HepG2 (cell line): ENCODE results near the gene RIPOR3. TPM values are rescaled to one million over a fixed set of nuclear protein-coding genes. Genes with fewer than 3 reads are reported as not detected.

Experiments used
- ASH2L ChIP-seq: fragments of 300-600, 200-600 bp; sonication (generic); IDR thresholded peaks from 2 replicates; pipeline ENCODE4 v1.7.0; 2017; ENCODE audit warnings: low read depth, mild to moderate bottlenecking, moderate library complexity, mixed read lengths, low read length; ENCODE audit not compliant: insufficient read length
- ATF7 ChIP-seq, 2 experiments: fragments of 450-650 bp in 1 of 2; sonication (generic) in 1 of 2; formaldehyde crosslinking in 1 of 2; IDR thresholded peaks; 2 replicates each; pipeline versions ENCODE4 v1.4.0 to v1.6.1; 2016 to 2020; ENCODE audit warnings: antibody characterized with exemption in 1 of 2, mild to moderate bottlenecking in 1 of 2, missing genetic modification reagents in 1 of 2
- ATM ChIP-seq: fragments of 450-650 bp; IDR thresholded peaks from 2 replicates; pipeline ENCODE4 v1.7.1; 2017; ENCODE audit warnings: mild to moderate bottlenecking, borderline replicate concordance
- HMG20B ChIP-seq: conservative IDR thresholded peaks from 2 replicates; pipeline ENCODE4 v1.6.1; 2016; ENCODE audit warnings: missing genetic modification reagents, missing compliant biosample characterization
- JUND ChIP-seq: sonication (generic); formaldehyde crosslinking; IDR thresholded peaks from 2 replicates; pipeline ENCODE4 v1.8.0; 2022; ENCODE audit warnings: mild to moderate bottlenecking, missing genetic modification reagents
- KMT2A ChIP-seq: sonication (generic); formaldehyde crosslinking; IDR thresholded peaks from 2 replicates; pipeline ENCODE4 v1.4.0; 2020; ENCODE audit warnings: missing genetic modification reagents
- MBD4 ChIP-seq: IDR thresholded peaks from 2 replicates; pipeline ENCODE4 v1.6.1; 2012; ENCODE audit warnings: low read length, inconsistent platforms, borderline replicate concordance
- MEIS1 ChIP-seq: sonication (generic); formaldehyde crosslinking; IDR thresholded peaks from 2 replicates; pipeline ENCODE4 v1.9.0; 2021; ENCODE audit warnings: mild to moderate bottlenecking, missing genetic modification reagents, moderate library complexity, borderline replicate concordance
- MTA1 ChIP-seq: sonication (generic); formaldehyde crosslinking; IDR thresholded peaks from 2 replicates; pipeline ENCODE4 v1.4.0; 2020; ENCODE audit warnings: missing genetic modification reagents, mild to moderate bottlenecking, borderline replicate concordance
- NFE2L2 ChIP-seq: fragments of 150-350 bp; IDR thresholded peaks from 2 replicates; pipeline ENCODE4 v1.6.1; 2014; ENCODE audit warnings: low read length
- NFKBIZ ChIP-seq: IDR thresholded peaks from 2 replicates; pipeline ENCODE4 v1.6.1; 2018; ENCODE audit warnings: missing genetic modification reagents, missing compliant biosample characterization
- NKX3-1 ChIP-seq: sonication (generic); formaldehyde crosslinking; IDR thresholded peaks from 2 replicates; pipeline ENCODE4 v1.5.0; 2020; ENCODE audit warnings: missing genetic modification reagents
- SMAD1 ChIP-seq: sonication (generic); formaldehyde crosslinking; IDR thresholded peaks from 2 replicates; pipeline ENCODE4 v1.4.0; 2020; ENCODE audit warnings: missing genetic modification reagents, low read depth, mild to moderate bottlenecking, borderline replicate concordance
- TBX2 ChIP-seq: sonication (generic); formaldehyde crosslinking; IDR thresholded peaks from 2 replicates; pipeline ENCODE4 v1.5.0; 2020; ENCODE audit warnings: missing genetic modification reagents, mild to moderate bottlenecking, borderline replicate concordance
- ZFYVE20 ChIP-seq: sonication (generic); formaldehyde crosslinking; IDR thresholded peaks from 2 replicates; pipeline ENCODE4 v1.8.0; 2023; ENCODE audit warnings: low read depth, mild to moderate bottlenecking, moderate library complexity, missing genetic modification reagents, borderline replicate concordance
- ZKSCAN8 ChIP-seq: IDR thresholded peaks from 2 replicates; pipeline ENCODE4 v1.6.1; 2016; ENCODE audit warnings: borderline replicate concordance, missing genetic modification reagents, missing compliant biosample characterization
- ZNF230 ChIP-seq: sonication (generic); formaldehyde crosslinking; IDR thresholded peaks from 2 replicates; pipeline ENCODE4 v1.4.0; 2020; ENCODE audit warnings: mild to moderate bottlenecking, missing genetic modification reagents
- ZNF354B ChIP-seq: sonication (generic); formaldehyde crosslinking; IDR thresholded peaks from 2 replicates; pipeline ENCODE4 v1.8.0; 2022; ENCODE audit warnings: mild to moderate bottlenecking, missing genetic modification reagents
- ZNF430 ChIP-seq: sonication (generic); formaldehyde crosslinking; IDR thresholded peaks from 2 replicates; pipeline ENCODE4 v1.9.0; 2021; ENCODE audit warnings: mild to moderate bottlenecking, missing genetic modification reagents
- ZNF543 ChIP-seq: sonication (generic); formaldehyde crosslinking; IDR thresholded peaks from 2 replicates; pipeline ENCODE4 v1.4.0; 2020; ENCODE audit warnings: mild to moderate bottlenecking, missing genetic modification reagents
- ZNF546 ChIP-seq: sonication (generic); formaldehyde crosslinking; conservative IDR thresholded peaks from 2 replicates; pipeline ENCODE4 v1.8.1; 2023; ENCODE audit warnings: mild to moderate bottlenecking, missing genetic modification reagents
- polyA plus RNA-seq, 8 experiments: library from polyadenylated mRNA; depleted of rRNA in 3 of 8; stranded (reverse) in 7 of 8; unstranded in 1 of 8; fragments of >200 nt; fragmentation: Illumina TruSeq in 4 of 8; extraction: Trizol in 4 of 8; gene quantifications; 2 replicates each; pipeline versions ENCODE4 v1.2.1 to v1.2.3, GENCODE V29; 2011 to 2016; ENCODE audit warnings: low read depth in 4 of 8, missing spikeins in 1 of 8, mixed read lengths in 1 of 8; ENCODE audit not compliant: insufficient read depth in 1 of 8
- total RNA-seq, 5 experiments: library from RNA; depleted of rRNA; stranded (reverse); fragments of >200 nt; fragmentation: Illumina TruSeq; extraction: Trizol; gene quantifications; 2 replicates each; pipeline ENCODE4 v1.2.3, GENCODE V29; 2016; ENCODE audit warnings: low read depth in 1 of 5
- TF ChIP-seq, protein P1 (sequence below): IDR thresholded peaks from 2 replicates; pipeline ENCODE4 v1.4.0; 2020; ENCODE audit warnings: mild to moderate bottlenecking, missing genetic modification reagents
- TF ChIP-seq, protein P2 (sequence below): sonication (generic); formaldehyde crosslinking; IDR thresholded peaks from 2 replicates; pipeline ENCODE4 v1.5.0; 2020; ENCODE audit warnings: missing genetic modification reagents, mild to moderate bottlenecking, borderline replicate concordance
- TF ChIP-seq, protein P3 (sequence below): sonication (generic); formaldehyde crosslinking; IDR thresholded peaks from 2 replicates; pipeline ENCODE4 v1.4.0; 2020; ENCODE audit warnings: mild to moderate bottlenecking, missing genetic modification reagents

The RIPOR3 gene
- total and polyA plus RNA-seq, 2 of the 13 experiments (the other 11 are each of a cell fraction or from before 2014, with no cell fraction given): 0.18 TPM; not detected in 1

DNA sequence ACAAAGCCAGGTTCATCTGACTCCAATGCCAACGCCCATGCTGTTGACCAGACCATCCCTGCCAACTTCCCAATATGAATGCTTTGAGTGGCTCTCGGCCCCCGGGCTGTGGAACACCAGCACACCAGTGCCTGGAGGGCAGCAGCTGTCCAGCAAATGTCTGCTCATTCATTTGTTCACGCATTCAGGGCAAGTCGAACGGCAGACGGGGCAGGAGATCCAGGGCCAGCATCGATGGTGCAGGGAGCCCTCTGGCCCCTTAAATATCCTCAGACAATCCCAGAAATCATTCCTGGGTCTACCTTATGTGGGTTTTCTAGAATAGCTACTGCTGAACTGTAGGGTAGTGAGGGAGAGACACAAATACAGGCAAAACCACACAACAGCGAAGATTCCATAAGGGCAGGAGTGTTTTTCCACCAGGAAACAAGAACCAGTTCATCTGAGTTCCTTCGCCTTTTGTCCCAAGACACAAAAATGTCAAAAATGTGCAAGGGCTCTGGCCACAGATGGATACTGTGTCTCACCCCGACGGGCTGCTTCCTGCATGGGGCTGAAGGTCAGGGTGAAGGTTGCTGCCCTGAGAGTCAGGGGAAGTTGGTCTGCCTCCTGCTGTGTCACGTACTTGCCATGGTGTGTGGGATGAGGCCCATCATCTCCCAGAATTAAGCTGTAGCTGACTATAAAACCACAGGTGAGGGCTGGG lies 15.5 kb downstream of the RIPOR3 start (continued):
- TF ChIP-seq, protein P1, sequence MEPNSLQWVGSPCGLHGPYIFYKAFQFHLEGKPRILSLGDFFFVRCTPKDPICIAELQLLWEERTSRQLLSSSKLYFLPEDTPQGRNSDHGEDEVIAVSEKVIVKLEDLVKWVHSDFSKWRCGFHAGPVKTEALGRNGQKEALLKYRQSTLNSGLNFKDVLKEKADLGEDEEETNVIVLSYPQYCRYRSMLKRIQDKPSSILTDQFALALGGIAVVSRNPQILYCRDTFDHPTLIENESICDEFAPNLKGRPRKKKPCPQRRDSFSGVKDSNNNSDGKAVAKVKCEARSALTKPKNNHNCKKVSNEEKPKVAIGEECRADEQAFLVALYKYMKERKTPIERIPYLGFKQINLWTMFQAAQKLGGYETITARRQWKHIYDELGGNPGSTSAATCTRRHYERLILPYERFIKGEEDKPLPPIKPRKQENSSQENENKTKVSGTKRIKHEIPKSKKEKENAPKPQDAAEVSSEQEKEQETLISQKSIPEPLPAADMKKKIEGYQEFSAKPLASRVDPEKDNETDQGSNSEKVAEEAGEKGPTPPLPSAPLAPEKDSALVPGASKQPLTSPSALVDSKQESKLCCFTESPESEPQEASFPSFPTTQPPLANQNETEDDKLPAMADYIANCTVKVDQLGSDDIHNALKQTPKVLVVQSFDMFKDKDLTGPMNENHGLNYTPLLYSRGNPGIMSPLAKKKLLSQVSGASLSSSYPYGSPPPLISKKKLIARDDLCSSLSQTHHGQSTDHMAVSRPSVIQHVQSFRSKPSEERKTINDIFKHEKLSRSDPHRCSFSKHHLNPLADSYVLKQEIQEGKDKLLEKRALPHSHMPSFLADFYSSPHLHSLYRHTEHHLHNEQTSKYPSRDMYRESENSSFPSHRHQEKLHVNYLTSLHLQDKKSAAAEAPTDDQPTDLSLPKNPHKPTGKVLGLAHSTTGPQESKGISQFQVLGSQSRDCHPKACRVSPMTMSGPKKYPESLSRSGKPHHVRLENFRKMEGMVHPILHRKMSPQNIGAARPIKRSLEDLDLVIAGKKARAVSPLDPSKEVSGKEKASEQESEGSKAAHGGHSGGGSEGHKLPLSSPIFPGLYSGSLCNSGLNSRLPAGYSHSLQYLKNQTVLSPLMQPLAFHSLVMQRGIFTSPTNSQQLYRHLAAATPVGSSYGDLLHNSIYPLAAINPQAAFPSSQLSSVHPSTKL (CRISPR knock-in tag): peak; percentile 95
- TF ChIP-seq ZNF543 (peak; percentile 89), MTA1 (CRISPR knock-in tag) (peak; percentile 96), ZNF230 (0 out of 2 replicates have a peak, but pooled peaks have one; percentile 84), ZKSCAN8 (CRISPR knock-in tag) (0 out of 2 replicates have a peak, but pooled peaks have one; percentile 30), ATF7 (IDR thresholded peaks at IDR 0.05) (no peak), ATF7 (CRISPR knock-in tag; IDR thresholded peaks at IDR 0.05) (no peak; the same call in none of the 2 replicates), KMT2A (CRISPR knock-in tag) (no peak; the same call in 1 of the 2 replicates), MBD4 (no peak), ATM (no peak), ZFYVE20 (CRISPR knock-in tag) (no peak), MEIS1 (CRISPR knock-in tag) (peak; percentile 90; the same call in 1 of the 2 replicates), ZNF546 (no peak), NFE2L2 (no peak), TBX2 (CRISPR knock-in tag) (peak; percentile 91), SMAD1 (CRISPR knock-in tag) (peak; percentile 47; the same call in 1 of the 2 replicates), ZNF354B (CRISPR knock-in tag) (no peak), ASH2L (no peak), JUND (CRISPR knock-in tag) (no peak), NKX3-1 (CRISPR knock-in tag) (no peak), HMG20B (CRISPR knock-in tag) (no peak), NFKBIZ (CRISPR knock-in tag) (no peak), ZNF430 (CRISPR knock-in tag) (peak; percentile 79; the same call in 1 of the 2 replicates)
- TF ChIP-seq, protein P2, sequence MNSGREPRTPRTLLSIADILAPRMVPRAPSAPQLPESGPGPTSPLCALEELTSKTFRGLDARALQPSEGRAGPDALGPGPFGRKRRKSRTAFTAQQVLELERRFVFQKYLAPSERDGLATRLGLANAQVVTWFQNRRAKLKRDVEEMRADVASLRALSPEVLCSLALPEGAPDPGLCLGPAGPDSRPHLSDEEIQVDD: no peak
- TF ChIP-seq, protein P3, sequence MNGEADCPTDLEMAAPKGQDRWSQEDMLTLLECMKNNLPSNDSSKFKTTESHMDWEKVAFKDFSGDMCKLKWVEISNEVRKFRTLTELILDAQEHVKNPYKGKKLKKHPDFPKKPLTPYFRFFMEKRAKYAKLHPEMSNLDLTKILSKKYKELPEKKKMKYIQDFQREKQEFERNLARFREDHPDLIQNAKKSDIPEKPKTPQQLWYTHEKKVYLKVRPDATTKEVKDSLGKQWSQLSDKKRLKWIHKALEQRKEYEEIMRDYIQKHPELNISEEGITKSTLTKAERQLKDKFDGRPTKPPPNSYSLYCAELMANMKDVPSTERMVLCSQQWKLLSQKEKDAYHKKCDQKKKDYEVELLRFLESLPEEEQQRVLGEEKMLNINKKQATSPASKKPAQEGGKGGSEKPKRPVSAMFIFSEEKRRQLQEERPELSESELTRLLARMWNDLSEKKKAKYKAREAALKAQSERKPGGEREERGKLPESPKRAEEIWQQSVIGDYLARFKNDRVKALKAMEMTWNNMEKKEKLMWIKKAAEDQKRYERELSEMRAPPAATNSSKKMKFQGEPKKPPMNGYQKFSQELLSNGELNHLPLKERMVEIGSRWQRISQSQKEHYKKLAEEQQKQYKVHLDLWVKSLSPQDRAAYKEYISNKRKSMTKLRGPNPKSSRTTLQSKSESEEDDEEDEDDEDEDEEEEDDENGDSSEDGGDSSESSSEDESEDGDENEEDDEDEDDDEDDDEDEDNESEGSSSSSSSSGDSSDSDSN (CRISPR knock-in tag): no peak; the same call in 1 of the 2 replicates
